Measurements from ENCODE around the gene GSS. TPM values are rescaled to one million over a fixed set of nuclear protein-coding genes. Genes with fewer than 3 reads are reported as not detected.

The GSS gene
- total RNA-seq, 1 donor from 2014 or later: 72.5 TPM

DNA sequence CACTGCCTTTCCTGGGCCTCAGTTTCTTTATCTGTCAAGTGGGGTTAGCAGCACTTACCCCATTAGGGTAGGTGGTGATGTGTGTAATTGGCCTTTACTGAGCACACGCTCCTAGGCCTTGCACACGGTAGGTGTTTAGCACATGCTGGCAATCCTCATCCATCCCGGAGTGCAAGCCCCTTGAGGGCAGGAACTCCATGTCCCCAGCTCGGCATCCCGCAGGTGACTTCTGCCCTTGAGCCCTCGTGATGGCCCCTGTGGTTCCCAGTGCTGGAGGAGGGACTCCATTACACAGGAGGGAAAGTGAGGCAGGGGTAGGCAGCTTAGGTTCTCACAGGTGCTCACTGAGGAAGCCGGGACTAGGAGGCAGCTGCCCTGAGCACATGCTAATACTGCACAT lies 40.1 kb upstream of the GSS start:
- TF ChIP-seq, protein P1, sequence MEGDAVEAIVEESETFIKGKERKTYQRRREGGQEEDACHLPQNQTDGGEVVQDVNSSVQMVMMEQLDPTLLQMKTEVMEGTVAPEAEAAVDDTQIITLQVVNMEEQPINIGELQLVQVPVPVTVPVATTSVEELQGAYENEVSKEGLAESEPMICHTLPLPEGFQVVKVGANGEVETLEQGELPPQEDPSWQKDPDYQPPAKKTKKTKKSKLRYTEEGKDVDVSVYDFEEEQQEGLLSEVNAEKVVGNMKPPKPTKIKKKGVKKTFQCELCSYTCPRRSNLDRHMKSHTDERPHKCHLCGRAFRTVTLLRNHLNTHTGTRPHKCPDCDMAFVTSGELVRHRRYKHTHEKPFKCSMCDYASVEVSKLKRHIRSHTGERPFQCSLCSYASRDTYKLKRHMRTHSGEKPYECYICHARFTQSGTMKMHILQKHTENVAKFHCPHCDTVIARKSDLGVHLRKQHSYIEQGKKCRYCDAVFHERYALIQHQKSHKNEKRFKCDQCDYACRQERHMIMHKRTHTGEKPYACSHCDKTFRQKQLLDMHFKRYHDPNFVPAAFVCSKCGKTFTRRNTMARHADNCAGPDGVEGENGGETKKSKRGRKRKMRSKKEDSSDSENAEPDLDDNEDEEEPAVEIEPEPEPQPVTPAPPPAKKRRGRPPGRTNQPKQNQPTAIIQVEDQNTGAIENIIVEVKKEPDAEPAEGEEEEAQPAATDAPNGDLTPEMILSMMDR (IDR thresholded peaks at IDR 0.05; ENCODE audit: unreplicated experiment): no peak
- H3K27me3 Mint-ChIP-seq: no peaks in the 10 kb centered on the region
- H3K4me1 Mint-ChIP-seq (ENCODE audit: low read depth): no peaks in the 10 kb centered on the region
- no peak overlapping the region for H3K27ac Mint-ChIP-seq
- peaks cover 34% of the 10 kb centered on the region for H3K36me3 Mint-ChIP-seq (ENCODE audit: insufficient read depth)
- H3K4me3 Mint-ChIP-seq (ENCODE audit: low read depth): no peak overlapping the region
- no peak for DNase-seq (ENCODE audit: low spot score, unreplicated experiment)
- no peaks in the 10 kb centered on the region for H3K9me3 Mint-ChIP-seq (ENCODE audit: low read depth)

DNA sequence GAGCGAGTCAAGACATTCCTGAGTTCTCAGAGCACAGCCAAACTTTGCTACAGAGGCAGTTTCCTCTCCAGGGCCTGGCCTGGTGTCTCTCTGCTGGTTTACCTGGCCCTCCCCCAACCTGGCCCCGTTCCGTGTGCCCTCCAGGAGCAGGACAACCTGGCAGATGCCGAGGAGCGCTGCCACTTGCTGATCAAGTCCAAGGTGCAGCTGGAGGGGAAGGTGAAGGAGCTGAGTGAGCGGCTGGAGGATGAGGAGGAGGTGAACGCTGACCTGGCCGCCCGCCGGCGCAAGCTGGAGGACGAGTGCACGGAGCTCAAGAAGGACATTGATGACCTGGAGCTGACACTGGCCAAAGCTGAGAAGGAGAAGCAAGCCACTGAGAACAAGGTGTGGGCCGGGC lies 39.6 kb upstream of the GSS start:
- Mint-ChIP-seq H3K4me3 (ENCODE audit: low read depth) (no peak overlapping the region), H3K27ac (no peak overlapping the region), H3K4me1 (ENCODE audit: low read depth) (no peaks in the 10 kb centered on the region), H3K36me3 (ENCODE audit: insufficient read depth) (peaks cover 33% of the 10 kb centered on the region), H3K27me3 (no peaks in the 10 kb centered on the region), H3K9me3 (ENCODE audit: low read depth) (no peaks in the 10 kb centered on the region)
- TF ChIP-seq, protein P1 (IDR thresholded peaks at IDR 0.05; ENCODE audit: unreplicated experiment): no peak
- no peak for DNase-seq (ENCODE audit: low spot score, unreplicated experiment)

DNA sequence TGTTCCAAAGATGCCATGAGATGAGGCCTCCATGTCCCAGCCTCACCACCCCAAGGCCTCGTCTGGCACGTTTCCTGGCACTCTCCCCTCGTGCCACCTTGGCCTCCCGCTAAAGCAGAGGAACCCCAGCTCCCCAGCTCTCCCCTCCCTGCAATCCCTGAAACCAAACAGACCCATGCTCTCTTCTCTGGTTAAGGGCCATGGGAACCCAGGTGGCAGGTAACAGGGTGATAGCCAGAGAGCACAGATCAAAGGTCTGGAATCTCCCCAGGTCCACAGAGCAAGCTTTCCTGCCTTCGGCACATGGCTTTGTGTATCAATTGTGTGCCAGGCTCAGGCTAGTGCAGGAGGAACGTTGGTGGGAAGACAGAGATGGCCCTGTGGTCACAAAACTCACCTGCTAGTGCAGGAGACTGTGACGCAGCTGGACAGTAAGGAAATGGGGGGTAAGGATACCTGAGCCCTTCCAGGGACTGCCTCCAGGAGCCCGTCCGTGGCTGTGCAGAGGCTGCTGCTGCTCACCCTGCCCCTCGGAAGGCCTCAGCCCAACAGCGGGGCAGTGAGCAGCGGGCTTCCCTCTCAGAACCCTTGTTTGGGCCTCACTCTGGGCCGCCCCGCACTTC lies 39.0 kb upstream of the GSS start:
- H3K27me3 Mint-ChIP-seq: no peaks in the 10 kb centered on the region
- no peak for DNase-seq (ENCODE audit: low spot score, unreplicated experiment)
- no peaks in the 10 kb centered on the region for H3K9me3 Mint-ChIP-seq (ENCODE audit: low read depth)
- H3K27ac Mint-ChIP-seq: no peak overlapping the region
- no peak overlapping the region for H3K4me3 Mint-ChIP-seq (ENCODE audit: low read depth)
- peaks cover 31% of the 10 kb centered on the region for H3K36me3 Mint-ChIP-seq (ENCODE audit: insufficient read depth)
- TF ChIP-seq, protein P1 (IDR thresholded peaks at IDR 0.05; ENCODE audit: unreplicated experiment): no peak
- no peaks in the 10 kb centered on the region for H3K4me1 Mint-ChIP-seq (ENCODE audit: low read depth)

DNA sequence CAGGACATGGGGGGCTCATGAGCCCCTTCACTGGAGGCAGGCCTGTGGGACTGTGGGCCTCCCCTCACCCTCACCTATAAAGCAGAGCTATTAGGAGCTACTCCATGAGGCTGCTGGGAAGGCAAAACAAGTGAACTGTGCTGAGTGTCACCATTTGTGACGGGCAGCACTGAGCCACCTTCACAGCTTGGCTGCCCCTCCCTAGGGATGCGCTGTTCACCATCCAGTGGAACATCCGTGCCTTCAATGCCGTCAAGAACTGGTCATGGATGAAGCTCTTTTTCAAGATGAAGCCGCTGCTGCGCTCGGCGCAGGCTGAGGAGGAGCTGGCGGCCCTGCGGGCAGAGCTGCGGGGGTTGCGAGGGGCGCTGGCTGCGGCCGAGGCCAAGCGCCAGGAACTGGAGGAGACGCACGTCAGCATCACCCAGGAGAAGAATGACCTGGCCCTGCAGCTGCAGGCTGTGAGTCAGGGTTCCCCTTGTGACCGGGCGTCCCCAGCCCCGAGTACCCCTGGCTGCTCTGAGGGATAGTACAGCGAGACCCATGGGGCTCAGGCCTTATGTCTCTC lies 38.4 kb upstream of the GSS start:
- Mint-ChIP-seq H3K27me3 (no peaks in the 10 kb centered on the region), H3K9me3 (ENCODE audit: low read depth) (no peaks in the 10 kb centered on the region), H3K36me3 (ENCODE audit: insufficient read depth) (peaks cover 29% of the 10 kb centered on the region), H3K4me3 (ENCODE audit: low read depth) (no peak overlapping the region), H3K27ac (no peak overlapping the region), H3K4me1 (ENCODE audit: low read depth) (no peaks in the 10 kb centered on the region)
- no peak for DNase-seq (ENCODE audit: low spot score, unreplicated experiment)
- TF ChIP-seq, protein P1 (IDR thresholded peaks at IDR 0.05; ENCODE audit: unreplicated experiment): no peak

DNA sequence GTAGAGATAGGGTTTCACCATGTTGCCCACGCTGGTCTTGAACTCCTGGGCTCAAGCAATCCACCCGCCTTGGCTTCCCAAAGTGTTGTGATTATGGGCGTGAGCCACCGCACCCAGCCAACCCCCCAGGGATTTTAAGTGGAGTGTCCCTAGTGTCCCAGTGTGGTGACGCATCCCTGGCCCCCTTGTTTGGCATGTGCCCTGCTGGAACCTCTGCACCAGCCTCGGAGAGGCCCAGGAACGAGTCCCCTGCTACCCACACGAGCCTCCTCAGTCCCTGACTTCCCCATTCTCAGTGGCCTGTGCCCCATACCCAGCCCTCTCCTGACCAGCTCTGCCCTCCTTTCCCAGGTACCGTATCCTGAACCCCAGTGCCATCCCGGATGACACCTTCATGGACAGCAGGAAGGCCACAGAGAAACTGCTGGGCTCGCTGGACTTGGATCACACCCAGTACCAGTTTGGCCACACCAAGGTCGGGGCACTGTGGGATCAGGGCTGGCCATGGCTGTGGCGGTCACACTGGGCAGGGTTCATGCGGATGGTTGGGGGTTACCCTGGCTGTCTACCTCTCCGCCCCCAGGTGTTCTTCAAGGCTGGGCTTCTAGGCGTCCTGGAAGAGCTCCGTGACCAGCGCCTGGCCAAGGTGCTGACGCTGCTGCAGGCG lies 37.3 kb upstream of the GSS start:
- Mint-ChIP-seq H3K27me3 (no peaks in the 10 kb centered on the region), H3K36me3 (ENCODE audit: insufficient read depth) (peaks cover 23% of the 10 kb centered on the region), H3K4me1 (ENCODE audit: low read depth) (no peaks in the 10 kb centered on the region), H3K9me3 (ENCODE audit: low read depth) (no peaks in the 10 kb centered on the region), H3K4me3 (ENCODE audit: low read depth) (no peak overlapping the region), H3K27ac (no peak overlapping the region)
- TF ChIP-seq, protein P1 (IDR thresholded peaks at IDR 0.05; ENCODE audit: unreplicated experiment): no peak
- DNase-seq (ENCODE audit: low spot score, unreplicated experiment): no peak

Measured in progenitor cell of endocrine pancreas (in vitro differentiated cells).